ENCODE results near the gene FBXO46.

DNA sequence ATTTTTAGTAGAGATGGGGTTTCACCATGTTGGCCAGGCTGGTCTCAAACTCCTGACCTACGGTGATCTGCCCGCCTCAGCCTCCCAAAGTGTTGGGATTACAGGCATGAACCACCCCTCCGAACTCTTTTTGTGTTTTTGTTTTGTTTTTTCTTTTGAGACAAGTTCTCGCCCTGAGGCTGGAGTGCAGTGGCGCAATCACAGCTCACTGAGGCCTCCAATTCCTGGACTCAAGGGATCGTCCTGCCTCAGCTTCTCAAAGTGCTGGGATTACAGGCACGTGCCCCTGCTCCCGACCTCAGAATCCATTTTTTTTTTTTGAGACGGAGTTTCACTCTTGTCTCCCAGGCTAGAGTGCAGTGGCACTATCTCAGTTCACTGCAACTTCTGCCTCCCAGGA is 27.0 kb upstream of the FBXO46 start:
- TF ChIP-seq CTCF (IDR thresholded peaks at IDR 0.05) (no peak), POLR2A (IDR thresholded peaks at IDR 0.05) (no peak)

All from Peyer's patch (tissue), 4 donors.